A549 treated with CORT108297 at 1 μM for 4 hours (cell line): ENCODE results near the gene OR13C5. TPM values are rescaled to one million over a fixed set of nuclear protein-coding genes. Genes with fewer than 3 reads are reported as not detected.

Source experiments
- total RNA-seq: library from RNA; stranded (reverse); fragments of 200-300 nt; extraction: Qiagen RNA extraction; gene quantifications from 5 replicates; pipeline ENCODE4 v1.2.3, GENCODE V29; 2022

OR13C5 gene
- not detected in 5 replicates for total RNA-seq

GRCh38 chr9:104599313-104599712 is at the start of gene OR13C5:
TSS of gene OR13C5 (minus strand) at chr9:104599413. CDS start at chr9:104599413, 0 bp downstream.

GRCh38 chr9:104618104-104618503 is 18.9 kb upstream of the OR13C5 start, which contains the start of gene OR13C9:
TSS of gene OR13C9 (minus strand) at chr9:104618204. CDS start at chr9:104618204, 0 bp downstream.

GRCh38 chr9:104605527-104605926 is 6.3 kb upstream of the OR13C5 start, which contains the start of gene OR13C2:
TSS of gene OR13C2 (minus strand) at chr9:104605627. CDS start at chr9:104605627, 0 bp downstream.

GRCh38 chr9:104568868-104569267 is 30.3 kb downstream of the OR13C5 start, which contains the start of gene OR13C8:
TSS of gene OR13C8 (plus strand) at chr9:104569168. CDS start at chr9:104569168, 0 bp downstream.

Other genes starting within 250 kb of the OR13C5 start
- gene OR13F1, start 95.2 kb downstream of the OR13C5 start, total RNA-seq = not detected in 5 replicates
- gene OR13C4, start 72.2 kb downstream of the OR13C5 start, total RNA-seq = not detected in 5 replicates
- not detected in 5 replicates for gene OR13C3, start 62.6 kb downstream of the OR13C5 start, total RNA-seq
- not detected in 5 replicates for gene OR13C8, start 30.2 kb downstream of the OR13C5 start, total RNA-seq
- not detected in 5 replicates for gene OR13C2, start 6.2 kb upstream of the OR13C5 start, total RNA-seq
- gene OR13C9, start 18.8 kb upstream of the OR13C5 start, total RNA-seq = not detected in 5 replicates
- gene OR13D1, start 95.1 kb upstream of the OR13C5 start, total RNA-seq = not detected in 5 replicates
- gene NIPSNAP3A, start 148.3 kb upstream of the OR13C5 start, total RNA-seq = 10.1 to 15.8 TPM (median 14.7 TPM) in 5 replicates
- gene NIPSNAP3B, start 164.7 kb upstream of the OR13C5 start, total RNA-seq = 0.38 to 0.91 TPM (median 0.72 TPM) in 5 replicates